HCT116 (cell line): Measurements from ENCODE around the gene CHD3. TPM values are rescaled to one million over a fixed set of nuclear protein-coding genes. Genes with fewer than 3 reads are reported as not detected.

Experiments
- ATAC-seq: fragments of 200-7000 bp; cut with Tn5 transposase; 2 replicates; pipeline ENCODE4 v1.9.1; 2020; ENCODE audit warnings: mild to moderate bottlenecking, moderate library complexity
- BruUV-seq: library from RNA; stranded (reverse); fragments of 400-500 nt; replicated peaks from 2 replicates; lab custom pipeline; 2021; lab: Mats Ljungman, UMichigan
- CTCF ChIA-PET: fragments of 300-600 bp; sonication (Branson Sonifier 250); formaldehyde crosslinking; loops from one replicate; lab custom pipeline; 2021; ENCODE audit warnings: antibody characterized with exemption; lab: Charles Lee
- POLR2A ChIA-PET: fragments of 300-600, 350-600 bp; sonication (Branson Sonifier 250); formaldehyde crosslinking; loops from one replicate; lab custom pipeline; 2021; ENCODE audit warnings: antibody characterized with exemption; lab: Charles Lee
- RAD21 ChIA-PET, 2 experiments: fragments of 300-600 bp; sonication (Branson Sonifier 250); formaldehyde crosslinking; loops; one replicate each; lab custom pipeline; 2023; ENCODE audit warnings: low total read pairs in 2 of 2; ENCODE audit not compliant: uncharacterized antibody in 2 of 2, unreplicated experiment in 2 of 2, low non-redundant PET in 1 of 2; lab: Charles Lee
- DNase-seq: peaks from one replicate; pipeline ENCODE4 v3.0.0-alpha.2; 2010; ENCODE audit warnings: low read depth, low spot score
- H2AFZ ChIP-seq: fragments of 200-600 bp; shearing (Covaris generic), sonication (generic); 2 replicates; pipeline ENCODE4 v1.6.1; 2017; ENCODE audit warnings: low read depth, mixed run types, mixed read lengths, antibody characterized with exemption, low read length; ENCODE audit not compliant: poor library complexity, severe bottlenecking
- H3K27ac ChIP-seq: 2 replicates; pipeline ENCODE4 v1.5.1; 2012; ENCODE audit warnings: low read depth, low read length
- H3K27me3 ChIP-seq: fragments of 200-600 bp; sonication (generic); 2 replicates; pipeline ENCODE4 v1.6.1; 2016; ENCODE audit warnings: mixed run types, low read length, mixed read lengths; ENCODE audit not compliant: insufficient read depth
- H3K36me3 ChIP-seq, 2 experiments: fragments of 200-500 bp in 1 of 2; fragments of 200-600 bp in 1 of 2; sonication (Bioruptor generic) in 1 of 2; sonication (generic) in 1 of 2; 2 replicates each; pipeline versions ENCODE4 v1.5.1 to v1.6.1; 2014 to 2016; ENCODE audit warnings: low read length in 2 of 2, inconsistent platforms in 1 of 2, mixed read lengths in 1 of 2, mixed run types in 1 of 2; ENCODE audit not compliant: insufficient read depth in 2 of 2, control insufficient read depth in 1 of 2
- H3K4me1 ChIP-seq, 2 experiments: fragments of 200-600 bp in 1 of 2; sonication (generic) in 1 of 2; 2 replicates each; pipeline versions ENCODE4 v1.5.1 to v1.6.1; 2012 to 2017; ENCODE audit warnings: low read length in 2 of 2, inconsistent platforms in 1 of 2, mild to moderate bottlenecking in 1 of 2, mixed read lengths in 1 of 2, mixed run types in 1 of 2, moderate library complexity in 1 of 2; ENCODE audit not compliant: insufficient read depth in 2 of 2, control insufficient read depth in 1 of 2
- H3K4me2 ChIP-seq: fragments of 200-600 bp; sonication (generic); 2 replicates; pipeline ENCODE4 v1.6.1; 2017; ENCODE audit warnings: mixed run types, low read length, mixed read lengths
- H3K4me3 ChIP-seq, 2 experiments: fragments of 200-600 bp in 1 of 2; sonication (generic) in 1 of 2; replicated peaks in 1 of 2; 2 replicates each; pipeline ENCODE4 v1.5.1; 2011 to 2016; ENCODE audit warnings: low read length in 2 of 2, control low read depth in 1 of 2, low read depth in 1 of 2, mild to moderate bottlenecking in 1 of 2, mixed read lengths in 1 of 2, mixed run types in 1 of 2
- H3K79me2 ChIP-seq: fragments of 200-600 bp; sonication (generic); 2 replicates; pipeline ENCODE4 v1.6.1; 2017; ENCODE audit warnings: mild to moderate bottlenecking, mixed run types, low read length, moderate library complexity, mixed read lengths; ENCODE audit not compliant: insufficient read depth
- H3K9ac ChIP-seq: fragments of 200-600 bp; sonication (generic); 2 replicates; pipeline ENCODE4 v1.6.1; 2016; ENCODE audit warnings: low read length, mixed read lengths
- H3K9me2 ChIP-seq: fragments of 200-600 bp; sonication (generic), shearing (Covaris generic); 2 replicates; pipeline ENCODE4 v1.6.1; 2017; ENCODE audit warnings: mixed run types, mild to moderate bottlenecking, moderate library complexity; ENCODE audit not compliant: insufficient read depth
- H3K9me3 ChIP-seq, 2 experiments: fragments of 200-500 bp in 1 of 2; fragments of 200-600 bp in 1 of 2; sonication (Bioruptor generic) in 1 of 2; sonication (generic) in 1 of 2; 2 replicates each; pipeline ENCODE4 v1.6.1; 2014 to 2017; ENCODE audit warnings: low read length in 2 of 2, mixed read lengths in 2 of 2, inconsistent platforms in 1 of 2, low read depth in 1 of 2, mild to moderate bottlenecking in 1 of 2, mixed run types in 1 of 2, moderate library complexity in 1 of 2; ENCODE audit not compliant: control insufficient read depth in 1 of 2, insufficient read depth in 1 of 2
- H4K20me1 ChIP-seq: fragments of 200-600 bp; sonication (generic), shearing (Covaris generic); 2 replicates; pipeline ENCODE4 v1.6.1; 2017; ENCODE audit warnings: mixed run types, mild to moderate bottlenecking, moderate library complexity; ENCODE audit not compliant: insufficient read depth
- CBX3 ChIP-seq: IDR thresholded peaks from 2 replicates; pipeline ENCODE4 v1.6.1; 2012; ENCODE audit warnings: low read depth
- CEBPB ChIP-seq: IDR thresholded peaks from 2 replicates; pipeline ENCODE4 v1.6.1; 2012; ENCODE audit warnings: low read depth
- EGR1 ChIP-seq: IDR thresholded peaks from 2 replicates; pipeline ENCODE4 v1.6.1; 2012; ENCODE audit warnings: low read depth
- ELF1 ChIP-seq: IDR thresholded peaks from 2 replicates; pipeline ENCODE4 v1.6.1; 2012; ENCODE audit warnings: low read depth, borderline replicate concordance
- EZH2 ChIP-seq: fragments of 200-600 bp; sonication (generic); IDR thresholded peaks from 2 replicates; pipeline ENCODE4 v1.6.1; 2017; ENCODE audit warnings: antibody characterized with exemption, mixed run types
- JUND ChIP-seq: IDR thresholded peaks from 2 replicates; pipeline ENCODE4 v1.6.1; 2012
- POLR2A ChIP-seq: IDR thresholded peaks from 2 replicates; pipeline ENCODE4 v1.7.0; 2011; ENCODE audit warnings: borderline replicate concordance; ENCODE audit not compliant: insufficient read depth, insufficient read length; ENCODE audit errors: extremely low read depth
- RAD21 ChIP-seq: IDR thresholded peaks from 2 replicates; pipeline ENCODE4 v1.6.1; 2012; ENCODE audit warnings: low read depth, mild to moderate bottlenecking
- SIN3A ChIP-seq: IDR thresholded peaks from 2 replicates; pipeline ENCODE4 v1.6.1; 2012; ENCODE audit warnings: low read depth
- TCF7L2 ChIP-seq: IDR thresholded peaks from 2 replicates; pipeline ENCODE4 v1.7.0; 2011; ENCODE audit warnings: borderline replicate concordance, inconsistent platforms; ENCODE audit not compliant: insufficient read depth, insufficient read length; ENCODE audit errors: extremely low read depth
- ZFX ChIP-seq: fragments of 450-650 bp; IDR thresholded peaks from 2 replicates; pipeline ENCODE4 v1.6.1; 2017
- intact Hi-C: fragments of 100-400 bp; cut with micrococcal nuclease; formaldehyde crosslinking; loops from 2 replicates; pipeline ENCODE4 v1.10.0; 2022
- total RNA-seq: library from RNA; stranded (reverse); gene quantifications from one replicate; pipeline ENCODE4 v1.2.1, GENCODE V29; 2021; ENCODE audit not compliant: unreplicated experiment
- TF ChIP-seq, protein P1 (sequence below): IDR thresholded peaks from 2 replicates; pipeline ENCODE4 v1.6.1; 2011; ENCODE audit warnings: mild to moderate bottlenecking, low read length, moderate library complexity; ENCODE audit not compliant: insufficient replicate concordance; ENCODE audit errors: extremely low read depth

The CHD3 gene
- total RNA-seq, 1 experiment from 2014 or later: 54.8 TPM

DNA sequence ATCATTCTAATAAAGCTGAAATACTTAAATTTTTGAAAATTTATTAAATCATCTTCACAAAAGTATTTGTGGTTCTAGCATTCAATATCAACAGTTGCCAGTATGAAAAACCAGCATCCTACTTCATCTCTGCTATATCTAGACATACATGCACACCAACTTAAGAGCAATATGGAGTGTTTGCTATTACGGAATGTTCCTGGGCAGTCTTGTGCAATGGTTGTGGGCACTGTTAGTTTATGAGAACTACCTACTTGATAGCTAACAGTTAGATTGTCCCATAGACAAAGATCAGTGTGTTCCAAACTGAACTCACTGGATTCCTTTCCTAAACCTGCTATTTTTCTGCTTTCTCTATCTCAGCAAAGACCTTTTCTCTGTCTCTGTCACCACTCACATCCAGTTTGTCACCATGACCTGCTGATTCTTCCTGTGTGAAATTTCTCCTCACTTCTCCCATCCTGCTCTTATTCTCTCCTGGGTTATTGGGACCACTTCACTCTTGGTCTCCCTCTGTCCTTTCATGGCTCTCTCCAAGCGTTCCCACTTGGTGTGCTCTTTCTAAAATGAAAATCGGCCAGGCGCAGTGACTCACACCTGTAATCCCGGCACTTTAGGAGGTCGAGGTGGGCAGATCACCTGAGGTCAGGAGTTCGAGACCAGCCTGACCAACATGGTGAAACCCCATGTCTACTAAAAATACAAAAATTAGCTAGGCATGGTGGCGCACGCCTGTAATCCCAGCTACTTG, 71.1 kb downstream of the CHD3 start:
- ChIA-PET CTCF (no interaction called here), RAD21 (no interaction called here), POLR2A (no interaction called here)
- no peaks in the 10 kb centered on the region for H3K79me2 ChIP-seq
- no peak overlapping the region for H2AFZ ChIP-seq
- no peaks in the 10 kb centered on the region for H3K36me3 ChIP-seq
- H3K9me2 ChIP-seq: no peaks in the 10 kb centered on the region
- no peaks in the 10 kb centered on the region for H3K27me3 ChIP-seq
- H3K4me1 ChIP-seq: no peaks in the 10 kb centered on the region
- DNase-seq (no peak), ATAC-seq (no peak)
- no peaks in the 10 kb centered on the region for H3K9me3 ChIP-seq
- no peaks in the 10 kb centered on the region for H4K20me1 ChIP-seq
- no peak overlapping the region for H3K9ac ChIP-seq
- no TSS peak for BruUV-seq
- TF ChIP-seq ZFX (no peak), SIN3A (no peak), ELF1 (no peak), CEBPB (no peak), CBX3 (no peak), EZH2 (no peak), EGR1 (no peak), POLR2A (no peak), TCF7L2 (no peak), JUND (no peak), RAD21 (no peak)
- TF ChIP-seq, protein P1, sequence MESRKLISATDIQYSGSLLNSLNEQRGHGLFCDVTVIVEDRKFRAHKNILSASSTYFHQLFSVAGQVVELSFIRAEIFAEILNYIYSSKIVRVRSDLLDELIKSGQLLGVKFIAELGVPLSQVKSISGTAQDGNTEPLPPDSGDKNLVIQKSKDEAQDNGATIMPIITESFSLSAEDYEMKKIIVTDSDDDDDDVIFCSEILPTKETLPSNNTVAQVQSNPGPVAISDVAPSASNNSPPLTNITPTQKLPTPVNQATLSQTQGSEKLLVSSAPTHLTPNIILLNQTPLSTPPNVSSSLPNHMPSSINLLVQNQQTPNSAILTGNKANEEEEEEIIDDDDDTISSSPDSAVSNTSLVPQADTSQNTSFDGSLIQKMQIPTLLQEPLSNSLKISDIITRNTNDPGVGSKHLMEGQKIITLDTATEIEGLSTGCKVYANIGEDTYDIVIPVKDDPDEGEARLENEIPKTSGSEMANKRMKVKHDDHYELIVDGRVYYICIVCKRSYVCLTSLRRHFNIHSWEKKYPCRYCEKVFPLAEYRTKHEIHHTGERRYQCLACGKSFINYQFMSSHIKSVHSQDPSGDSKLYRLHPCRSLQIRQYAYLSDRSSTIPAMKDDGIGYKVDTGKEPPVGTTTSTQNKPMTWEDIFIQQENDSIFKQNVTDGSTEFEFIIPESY: no peak
- intact Hi-C loops: no loop called here
- no peak overlapping the region for H3K27ac ChIP-seq
- H3K4me3 ChIP-seq: no peak overlapping the region
- H3K4me2 ChIP-seq: no peak overlapping the region
